H9 (cell line): ENCODE data around the gene TSC1. TPM values are rescaled to one million over a fixed set of nuclear protein-coding genes. Genes with fewer than 3 reads are reported as not detected.

Experiments
- DNase-seq: peaks from one replicate; pipeline ENCODE4 v3.0.0-alpha.2; 2017
- H2AFZ ChIP-seq: one replicate; pipeline ENCODE4 v1.6.1; 2013; ENCODE audit warnings: mild to moderate bottlenecking, low read length, control low read depth, moderate library complexity
- H2AK5ac ChIP-seq: 2 replicates; pipeline ENCODE4 v1.6.1; 2013; ENCODE audit warnings: low read length, control low read depth, mixed read lengths; ENCODE audit not compliant: insufficient read length
- H2BK120ac ChIP-seq: one replicate; pipeline ENCODE4 v1.6.1; 2013; ENCODE audit warnings: low read depth, mild to moderate bottlenecking, low read length, control low read depth, inconsistent platforms; ENCODE audit not compliant: poor library complexity, severe bottlenecking
- H2BK12ac ChIP-seq: 2 replicates; pipeline ENCODE4 v1.6.1; 2013; ENCODE audit warnings: low read length, control low read depth, mixed read lengths, low read depth; ENCODE audit not compliant: insufficient read length
- H2BK15ac ChIP-seq: 2 replicates; pipeline ENCODE4 v1.6.1; 2013; ENCODE audit warnings: low read depth, low read length, control low read depth
- H2BK20ac ChIP-seq: one replicate; pipeline ENCODE4 v1.6.1; 2013; ENCODE audit warnings: low read depth, mild to moderate bottlenecking, low read length, control low read depth, inconsistent platforms; ENCODE audit not compliant: poor library complexity, severe bottlenecking
- H2BK5ac ChIP-seq: 2 replicates; pipeline ENCODE4 v1.6.1; 2013; ENCODE audit warnings: low read length, control low read depth, mixed read lengths; ENCODE audit not compliant: insufficient read length
- H3K14ac ChIP-seq: 2 replicates; pipeline ENCODE4 v1.6.1; 2013; ENCODE audit warnings: low read length, control low read depth; ENCODE audit not compliant: insufficient read depth
- H3K18ac ChIP-seq: 2 replicates; pipeline ENCODE4 v1.6.1; 2013; ENCODE audit warnings: low read depth, mild to moderate bottlenecking, mixed read lengths, low read length, control low read depth; ENCODE audit not compliant: insufficient read length
- H3K23ac ChIP-seq: 2 replicates; pipeline ENCODE4 v1.6.1; 2013; ENCODE audit warnings: low read length, control low read depth, mixed read lengths, low read depth; ENCODE audit not compliant: insufficient read length
- H3K23me2 ChIP-seq: 2 replicates; pipeline ENCODE4 v1.6.1; 2013; ENCODE audit warnings: low read depth, mild to moderate bottlenecking, mixed read lengths, low read length, control low read depth; ENCODE audit not compliant: insufficient read length, poor library complexity, severe bottlenecking
- H3K27ac ChIP-seq: 2 replicates; pipeline ENCODE4 v1.5.1; 2013; ENCODE audit warnings: low read length, control low read depth, mixed read lengths, low read depth; ENCODE audit not compliant: insufficient read length
- H3K27me3 ChIP-seq: 2 replicates; pipeline ENCODE4 v1.6.1; 2013; ENCODE audit warnings: low read length, control low read depth, inconsistent platforms; ENCODE audit not compliant: insufficient read depth
- H3K4ac ChIP-seq: 2 replicates; pipeline ENCODE4 v1.6.1; 2013; ENCODE audit warnings: low read depth, mild to moderate bottlenecking, control low read depth, inconsistent platforms, low read length, moderate library complexity
- H3K4me1 ChIP-seq: 2 replicates; pipeline ENCODE4 v1.6.1; 2013; ENCODE audit warnings: low read length, control low read depth, inconsistent platforms; ENCODE audit not compliant: insufficient read depth
- H3K4me2 ChIP-seq: 2 replicates; pipeline ENCODE4 v1.6.1; 2013; ENCODE audit warnings: low read length, control low read depth, mixed read lengths; ENCODE audit not compliant: insufficient read length, insufficient read depth
- H3K56ac ChIP-seq: 2 replicates; pipeline ENCODE4 v1.6.1; 2013; ENCODE audit warnings: low read depth, mild to moderate bottlenecking, mixed read lengths, low read length, control low read depth; ENCODE audit not compliant: insufficient read length
- H3K79me1 ChIP-seq: 2 replicates; pipeline ENCODE4 v1.6.1; 2013; ENCODE audit warnings: low read depth, mild to moderate bottlenecking, moderate library complexity, low read length, control low read depth, inconsistent platforms; ENCODE audit not compliant: insufficient read depth, poor library complexity, severe bottlenecking
- H3K79me2 ChIP-seq: 2 replicates; pipeline ENCODE4 v1.6.1; 2013; ENCODE audit warnings: low read length, control low read depth, inconsistent platforms; ENCODE audit not compliant: insufficient read depth
- H3K9ac ChIP-seq: 2 replicates; pipeline ENCODE4 v1.6.1; 2013; ENCODE audit warnings: low read length, control low read depth, mixed read lengths; ENCODE audit not compliant: insufficient read length; ENCODE audit errors: extremely low read depth
- H3K9me3 ChIP-seq: one replicate; pipeline ENCODE4 v1.6.1; 2013; ENCODE audit warnings: low read depth, low read length, inconsistent platforms; ENCODE audit not compliant: control insufficient read depth
- H3T11ph ChIP-seq: one replicate; pipeline ENCODE4 v1.6.1; 2013; ENCODE audit warnings: mild to moderate bottlenecking, low read length, control low read depth, inconsistent platforms
- H4K20me1 ChIP-seq: one replicate; pipeline ENCODE4 v1.6.1; 2013; ENCODE audit not compliant: control insufficient read depth, insufficient read length, insufficient read depth
- H4K5ac ChIP-seq: 2 replicates; pipeline ENCODE4 v1.6.1; 2013; ENCODE audit warnings: low read depth, mild to moderate bottlenecking, mixed read lengths, low read length, control low read depth; ENCODE audit not compliant: insufficient read length
- H4K8ac ChIP-seq: replicated peaks from 2 replicates; pipeline ENCODE4 v1.6.1; 2013; ENCODE audit warnings: low read length, control low read depth, mixed read lengths, low read depth; ENCODE audit not compliant: insufficient read length
- H4K91ac ChIP-seq: 2 replicates; pipeline ENCODE4 v1.6.1; 2013; ENCODE audit warnings: low read depth, mild to moderate bottlenecking, moderate library complexity, mixed read lengths, low read length, control low read depth; ENCODE audit not compliant: insufficient read length
- H3K27ac Mint-ChIP-seq, 3 experiments: 2 replicates in 2 of 3; 3 replicates in 1 of 3; pipeline ENCODE4 v1.8.0; 2020 to 2021; ENCODE audit warnings: mixed read lengths in 3 of 3, mild to moderate bottlenecking in 1 of 3, moderate library complexity in 1 of 3
- H3K27me3 Mint-ChIP-seq: 2 replicates; pipeline ENCODE4 v1.8.0; 2021; ENCODE audit warnings: low read depth, mild to moderate bottlenecking, moderate library complexity, mixed read lengths
- H3K36me3 Mint-ChIP-seq, 3 experiments: 2 replicates in 2 of 3; 3 replicates in 1 of 3; pipeline ENCODE4 v1.8.0; 2020 to 2021; ENCODE audit warnings: low read depth in 3 of 3, mixed read lengths in 3 of 3; ENCODE audit not compliant: insufficient read depth in 1 of 3
- H3K4me1 Mint-ChIP-seq, 2 experiments: 2 replicates each; pipeline ENCODE4 v1.8.0; 2020; ENCODE audit warnings: mixed read lengths in 2 of 2
- H3K4me3 Mint-ChIP-seq, 2 experiments: 2 replicates in 1 of 2; 3 replicates in 1 of 2; pipeline ENCODE4 v1.8.0; 2020 to 2021; ENCODE audit warnings: mild to moderate bottlenecking in 2 of 2, mixed read lengths in 2 of 2, moderate library complexity in 1 of 2
- H3K9me3 Mint-ChIP-seq, 2 experiments: 2 replicates in 1 of 2; 3 replicates in 1 of 2; pipeline ENCODE4 v1.8.0; 2020; ENCODE audit warnings: mild to moderate bottlenecking in 2 of 2, mixed read lengths in 2 of 2, moderate library complexity in 1 of 2
- CTCF ChIP-seq: fragments of 200-600 bp; sonication (generic); conservative IDR thresholded peaks from 3 replicates; pipeline ENCODE4 v1.8.0; 2021; ENCODE audit warnings: antibody characterized with exemption, mild to moderate bottlenecking
- WGBS: extraction: QIAGEN DNeasy Blood & Tissue Kit; methylation state at CpG from one replicate; pipeline ENCODE4 v1.1.7; 2013; ENCODE audit warnings: missing lambda C conversion rate, low lambda C conversion rate, mixed read lengths; ENCODE audit not compliant: insufficient read length; ENCODE audit errors: extremely low coverage; 5-methylcytosine and 5-hydroxymethylcytosine counted together
- total RNA-seq: library from RNA; stranded (reverse); gene quantifications from 2 replicates; pipeline ENCODE4 v1.2.1, GENCODE V29; 2021

The TSC1 gene
- total RNA-seq, 1 experiment from 2014 or later = 32.7 TPM

GRCh38 chr9:132886334-132886725 lies 58.1 kb downstream of the TSC1 start:
- Histone ChIP-seq H3K79me2 (no peaks in the 10 kb centered on the region), H3K27me3 (no peaks in the 10 kb centered on the region), H3T11ph (no peak overlapping the region), H4K91ac (no peak overlapping the region), H2BK15ac (no peak overlapping the region), H2BK120ac (no peak overlapping the region), H4K5ac (no peak overlapping the region), H2AFZ (no peak overlapping the region), H3K23ac (no peak overlapping the region), H2BK12ac (no peak overlapping the region), H3K56ac (no peak overlapping the region), H4K20me1 (no peaks in the 10 kb centered on the region), H3K23me2 (no peaks in the 10 kb centered on the region), H4K8ac (no peak overlapping the region), H2AK5ac (no peak overlapping the region), H3K14ac (no peak overlapping the region), H3K18ac (no peak overlapping the region), H3K9me3 (no peaks in the 10 kb centered on the region), H3K4me2 (no peak overlapping the region), H2BK5ac (no peak overlapping the region), H3K27ac (no peak overlapping the region), H3K9ac (no peak overlapping the region), H3K79me1 (no peaks in the 10 kb centered on the region), H3K4ac (no peak overlapping the region), H2BK20ac (no peak overlapping the region), H3K4me1 (no peaks in the 10 kb centered on the region)
- DNase-seq = no peak
- no CpG with 5 or more reads among the region's 6 CpGs for WGBS
- no peaks in the 10 kb centered on the region for H3K36me3 Mint-ChIP-seq
- H3K4me1 Mint-ChIP-seq = peaks cover 0 to 5% of the 10 kb centered on the region in 2 experiments; a peak in 1 of 4 replicates
- H3K27ac Mint-ChIP-seq = no peak overlapping the region
- no peak overlapping the region for H3K4me3 Mint-ChIP-seq
- no peaks in the 10 kb centered on the region for H3K9me3 Mint-ChIP-seq
- no peak for TF ChIP-seq CTCF
- peaks cover 5% of the 10 kb centered on the region for H3K27me3 Mint-ChIP-seq
